ENCODE data around the gene PTPRN2. TPM values are rescaled to one million over a fixed set of nuclear protein-coding genes. Genes with fewer than 3 reads are reported as not detected.
"Not testable (repeated sequence)": the region's sequence is repeated elsewhere in the genome, so short reads cannot be mapped to it uniquely, and the experiment has no call there.

PTPRN2 gene
- total and polyA plus RNA-seq, 2 experiments from 2014 or later: 0.28 TPM; not detected in 1

- TF ChIP-seq CTCF (IDR thresholded peaks at IDR 0.05; ENCODE audit: low read depth, low read length): no peak
- H3K27me3 ChIP-seq: no peaks in the 10 kb centered on the region
- no peak for DNase-seq (ENCODE audit: low read depth in 1 of 2, low spot score in 1 of 2)
- no peak overlapping the region for H3K27ac ChIP-seq
- H3K4me1 ChIP-seq (ENCODE audit: low read depth): no peaks in the 10 kb centered on the region
- H3K9me3 ChIP-seq (ENCODE audit: low read depth): no peaks in the 10 kb centered on the region
- H3K4me3 ChIP-seq: no peak overlapping the region
- no peaks in the 10 kb centered on the region for H3K36me3 ChIP-seq
Measured at GRCh38 chr7:157493776-157494175, 1093.8 kb downstream of the PTPRN2 start.

- H3K9me3 ChIP-seq (ENCODE audit: low read depth): no peaks in the 10 kb centered on the region
- H3K36me3 ChIP-seq: no peaks in the 10 kb centered on the region
- H3K4me1 ChIP-seq (ENCODE audit: low read depth): no peaks in the 10 kb centered on the region
- H3K27ac ChIP-seq: no peak overlapping the region
- H3K27me3 ChIP-seq: no peaks in the 10 kb centered on the region
- no peak for TF ChIP-seq CTCF (IDR thresholded peaks at IDR 0.05; ENCODE audit: low read depth, low read length)
- DNase-seq (ENCODE audit: low read depth in 1 of 2, low spot score in 1 of 2): peak in 1 of 2 donors; percentile 10
- H3K4me3 ChIP-seq: no peak overlapping the region
Measured at GRCh38 chr7:157493017-157493416, 1094.6 kb downstream of the PTPRN2 start.

GRCh38 chr7:157490465-157490912 is 1097.1 kb downstream of the PTPRN2 start:
- no peak for TF ChIP-seq CTCF (IDR thresholded peaks at IDR 0.05; ENCODE audit: low read depth, low read length)
- Histone ChIP-seq H3K9me3 (ENCODE audit: low read depth) (no peaks in the 10 kb centered on the region), H3K36me3 (no peaks in the 10 kb centered on the region), H3K27ac (no peak overlapping the region), H3K27me3 (no peaks in the 10 kb centered on the region), H3K4me1 (ENCODE audit: low read depth) (no peaks in the 10 kb centered on the region), H3K4me3 (no peak overlapping the region)
- peak in 1 of 2 donors; percentile 72 for DNase-seq (ENCODE audit: low read depth in 1 of 2, low spot score in 1 of 2)

- not testable (repeated sequence) for H3K9me3 ChIP-seq (ENCODE audit: low read depth); DNase-seq (ENCODE audit: low read depth in 1 of 2, low spot score in 1 of 2); H3K4me1 ChIP-seq (ENCODE audit: low read depth)
Measured at GRCh38 chr7:157489870-157490269, 1097.8 kb downstream of the PTPRN2 start.

More at GRCh38 chr7:157489870-157490269, 1097.8 kb downstream of the PTPRN2 start:
- not testable (repeated sequence) for H3K4me3 ChIP-seq, H3K36me3 ChIP-seq, H3K27me3 ChIP-seq, H3K27ac ChIP-seq

Other genes starting within 250 kb of the PTPRN2 start
- gene NCAPG2, start 117.0 kb upstream of the PTPRN2 start, total RNA-seq: 6.2 and 14.0 TPM in 2 replicates
- 10.8 and 21.0 TPM in 2 replicates for gene NCAPG2, start 117.0 kb upstream of the PTPRN2 start, polyA plus RNA-seq
- gene ESYT2, start 241.7 kb upstream of the PTPRN2 start, total RNA-seq: 40.3 and 42.0 TPM in 2 replicates
- gene ESYT2, start 241.7 kb upstream of the PTPRN2 start, polyA plus RNA-seq: 15.8 and 27.2 TPM in 2 replicates

Measured in cardiac muscle cell (in vitro differentiated cells and primary cell).